ENCODE measurements around the gene GRK5.

GRK5 gene

GRCh38 chr10:119367841-119368549, 160.6 kb downstream of the GRK5 start:
- DNase-seq, result no peak
- Mint-ChIP-seq H3K9me3 (no peaks in the 10 kb centered on the region), H3K4me3 (no peak overlapping the region), H3K27me3 (no peaks in the 10 kb centered on the region), H3K36me3 (ENCODE audit: low read depth) (peaks cover 2% of the 10 kb centered on the region), H3K4me1 (peaks cover 24% of the 10 kb centered on the region), H3K27ac (no peak overlapping the region)
- ATAC-seq, result no peak

DNA sequence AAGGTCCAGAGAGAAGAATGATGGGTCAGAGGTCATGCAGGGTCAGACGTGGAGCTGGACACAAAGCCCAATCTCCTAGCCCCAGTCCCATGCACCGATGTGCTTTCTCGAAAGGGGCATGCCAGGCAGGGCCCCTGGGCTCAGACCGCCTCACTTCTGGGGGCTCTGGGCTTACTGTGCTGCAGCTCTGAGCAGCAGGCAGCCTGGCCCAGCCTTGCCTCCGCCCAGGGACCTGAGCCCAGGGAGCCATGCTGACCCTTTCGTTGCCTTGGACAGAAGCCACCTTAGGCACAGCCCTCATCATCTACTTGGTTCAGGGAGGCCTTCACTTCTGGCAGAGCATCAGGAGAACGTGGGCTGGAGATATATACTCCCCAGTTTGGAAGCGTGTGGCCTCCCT, 161.2 kb downstream of the GRK5 start:
- DNase-seq (no peak), ATAC-seq (no peak)
- Mint-ChIP-seq H3K4me1 (peaks cover 30% of the 10 kb centered on the region), H3K9me3 (no peaks in the 10 kb centered on the region), H3K27ac (no peak overlapping the region), H3K4me3 (no peak overlapping the region), H3K36me3 (ENCODE audit: low read depth) (peaks cover 2% of the 10 kb centered on the region), H3K27me3 (no peaks in the 10 kb centered on the region)

DNA sequence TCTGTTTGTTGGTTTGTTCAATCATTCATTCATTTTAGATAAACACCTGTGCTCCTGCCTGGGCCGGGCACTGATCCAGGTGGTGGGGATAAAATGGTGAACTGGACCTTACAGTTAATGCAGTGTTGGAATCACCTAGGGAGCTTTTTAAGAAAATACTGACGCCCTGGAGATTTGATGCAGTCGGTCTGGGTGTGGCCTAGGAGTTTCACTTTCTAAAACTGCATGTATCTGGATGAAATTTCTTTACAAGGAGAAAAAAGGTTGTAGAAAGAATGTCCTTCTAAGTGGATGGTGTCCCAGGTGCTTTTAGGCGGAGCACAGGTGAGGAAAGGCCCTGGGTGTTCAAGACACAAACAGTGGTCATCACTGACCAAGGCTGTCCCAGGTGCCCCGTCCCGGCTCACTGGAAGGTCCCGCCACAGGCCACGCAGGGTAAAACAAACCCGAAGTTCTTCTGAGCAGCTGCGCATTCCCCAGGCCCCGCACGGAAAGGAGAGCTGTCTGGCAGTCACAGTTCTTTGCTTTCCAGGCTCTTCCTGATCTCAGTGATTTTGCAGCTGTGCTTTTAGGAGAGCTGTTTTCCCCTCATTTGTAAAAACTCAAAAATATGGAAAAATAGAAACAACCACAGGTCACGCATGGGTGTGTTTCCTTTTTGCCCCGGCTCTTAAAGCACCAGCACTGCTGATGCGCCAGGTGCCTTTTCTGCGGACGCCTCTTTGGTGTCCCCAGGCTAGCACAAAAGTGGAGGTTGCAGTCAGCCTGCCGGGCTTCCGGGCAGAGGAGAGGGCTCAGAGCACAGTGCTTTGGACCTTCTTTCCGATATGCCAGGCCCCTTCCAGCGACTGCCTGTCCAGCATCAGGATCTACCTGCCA, 161.9 kb downstream of the GRK5 start:
- peak overlapping the region; percentile 42 for H3K27ac Mint-ChIP-seq
- H3K36me3 Mint-ChIP-seq (ENCODE audit: low read depth), result peaks cover 2% of the 10 kb centered on the region
- ATAC-seq (no peak), DNase-seq (peak; percentile 14)
- no peaks in the 10 kb centered on the region for H3K9me3 Mint-ChIP-seq
- H3K4me3 Mint-ChIP-seq, result no peak overlapping the region
- H3K27me3 Mint-ChIP-seq, result no peaks in the 10 kb centered on the region
- peaks cover 34% of the 10 kb centered on the region for H3K4me1 Mint-ChIP-seq

DNA sequence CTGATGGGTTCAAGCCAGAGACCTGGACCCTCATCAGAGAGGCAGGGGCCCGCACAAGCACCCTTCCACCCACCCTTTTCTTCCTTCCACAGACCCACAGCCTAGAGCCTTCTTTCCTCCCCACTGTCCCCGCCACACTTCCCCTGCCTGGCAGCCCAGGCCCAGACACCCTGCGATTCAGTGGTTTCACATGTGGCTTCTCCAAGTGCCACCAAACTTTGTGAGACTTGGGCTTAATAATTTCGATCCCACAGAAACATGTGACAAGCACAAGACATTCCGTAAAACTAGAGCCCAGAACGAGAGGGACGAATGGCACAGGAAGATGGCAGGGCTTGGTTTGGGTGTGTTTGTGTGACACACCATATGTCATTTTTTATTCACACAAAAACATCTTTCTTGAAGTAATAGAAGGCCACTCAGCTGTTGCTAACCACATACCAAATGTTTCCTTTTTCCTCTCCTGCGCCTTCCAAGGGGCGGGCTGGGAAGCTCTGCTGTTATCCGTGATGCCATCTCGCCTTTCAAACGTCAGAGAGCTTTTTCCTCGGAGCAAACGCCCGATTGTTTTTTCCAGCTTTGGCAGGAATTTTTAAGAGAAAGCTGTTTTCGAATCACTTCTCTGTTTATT, 162.9 kb downstream of the GRK5 start:
- peak overlapping the region; percentile 18 for H3K27ac Mint-ChIP-seq
- H3K9me3 Mint-ChIP-seq, result no peaks in the 10 kb centered on the region
- peaks cover 2% of the 10 kb centered on the region for H3K36me3 Mint-ChIP-seq (ENCODE audit: low read depth)
- no peaks in the 10 kb centered on the region for H3K27me3 Mint-ChIP-seq
- DNase-seq (no peak), ATAC-seq (no peak)
- H3K4me3 Mint-ChIP-seq, result no peak overlapping the region
- peaks cover 35% of the 10 kb centered on the region for H3K4me1 Mint-ChIP-seq

GRCh38 chr10:119370972-119371703, 163.8 kb downstream of the GRK5 start:
- no peak overlapping the region for H3K4me3 Mint-ChIP-seq
- no peaks in the 10 kb centered on the region for H3K27me3 Mint-ChIP-seq
- DNase-seq, result no peak
- H3K27ac Mint-ChIP-seq, result no peak overlapping the region
- H3K9me3 Mint-ChIP-seq, result no peaks in the 10 kb centered on the region
- peaks cover 2% of the 10 kb centered on the region for H3K36me3 Mint-ChIP-seq (ENCODE audit: low read depth)
- no peak for ATAC-seq
- H3K4me1 Mint-ChIP-seq, result peaks cover 36% of the 10 kb centered on the region

DNA sequence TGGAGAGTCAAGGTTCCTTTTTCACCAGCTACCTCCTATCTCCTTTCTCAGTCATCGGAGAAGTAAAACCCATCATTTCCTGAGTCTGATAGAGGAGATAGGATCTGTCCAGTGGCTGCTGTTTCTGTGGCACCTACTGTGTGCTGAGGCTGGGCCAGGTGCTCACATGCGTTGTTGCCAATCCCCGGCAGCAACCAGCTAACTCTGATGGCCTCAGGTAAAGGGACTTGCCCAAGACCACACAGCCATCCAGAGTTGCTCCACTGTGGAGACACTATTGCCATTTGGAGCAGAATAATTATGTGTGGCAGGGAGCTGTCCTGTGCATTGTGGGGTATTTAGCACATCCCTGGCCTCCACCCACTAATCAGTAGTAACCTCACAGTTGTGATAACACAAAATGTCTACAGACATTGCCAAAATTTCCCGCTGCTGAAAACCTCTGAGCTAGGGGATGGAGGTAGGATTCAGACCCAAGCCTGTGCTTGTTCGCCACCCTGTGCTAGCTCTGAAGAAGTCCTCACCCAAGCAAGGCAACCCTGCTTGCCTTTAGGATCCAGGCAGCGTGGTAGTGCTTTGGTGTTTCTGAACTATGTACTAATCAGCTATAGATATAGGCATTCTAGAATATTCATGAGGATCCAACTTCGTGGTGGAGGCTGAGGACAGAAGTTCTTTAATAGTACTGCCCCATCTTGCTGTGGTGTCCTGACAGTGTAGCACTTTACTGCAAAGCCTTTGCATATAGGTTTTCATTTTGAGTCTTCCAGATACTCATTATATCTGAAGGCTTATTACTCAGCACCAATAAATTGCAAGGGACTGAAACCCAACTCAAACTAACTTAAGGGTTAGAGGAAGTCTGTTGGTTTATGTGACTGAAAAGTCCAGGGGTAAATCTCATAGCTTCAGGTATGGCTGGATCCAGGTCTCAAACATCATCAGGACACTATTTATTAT, 164.6 kb downstream of the GRK5 start:
- DNase-seq, result no peak

DNA sequence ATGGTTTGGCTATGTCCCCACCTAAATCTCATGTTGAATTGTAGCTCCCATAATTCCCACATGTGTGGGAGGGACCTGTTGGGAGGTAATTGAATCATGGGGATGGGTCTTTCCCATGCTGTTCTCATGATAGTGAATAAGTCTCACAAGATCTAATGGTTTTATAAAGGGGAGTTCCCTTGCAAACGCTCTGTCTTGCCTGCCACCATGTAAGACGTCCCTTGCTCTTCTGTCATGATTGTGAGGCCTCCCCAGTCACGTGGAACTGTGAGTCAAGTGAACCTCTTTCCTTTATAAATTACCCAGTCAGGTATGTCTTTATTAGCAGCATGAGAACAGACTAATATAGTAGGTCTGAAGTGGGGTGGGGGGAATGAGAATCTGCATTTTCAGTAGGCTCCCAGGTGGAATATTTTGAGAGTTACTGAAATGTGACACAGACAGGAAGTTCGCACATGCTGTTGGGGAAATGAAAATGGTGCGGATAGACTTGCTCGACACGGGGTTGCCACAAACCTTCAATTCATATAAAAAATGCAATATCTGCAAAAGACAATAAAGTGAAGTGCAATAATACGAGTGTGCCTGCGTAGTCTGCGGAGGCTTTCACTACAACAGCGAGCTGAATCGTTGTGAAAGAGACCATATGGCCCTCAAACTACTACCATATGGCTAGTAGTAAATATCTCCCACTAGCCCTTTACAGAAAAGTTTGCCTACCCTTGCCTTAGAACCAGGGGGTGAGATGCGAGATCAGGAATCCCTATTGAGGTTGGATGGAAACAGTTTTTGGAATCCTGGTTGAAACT, 166.1 kb downstream of the GRK5 start:
- no peak overlapping the region for H3K4me3 Mint-ChIP-seq

More for the DNA sequence above, 164.6 kb downstream of the GRK5 start:
- no peak overlapping the region for H3K4me3 Mint-ChIP-seq
- H3K27ac Mint-ChIP-seq, result no peak overlapping the region
- peaks cover 2% of the 10 kb centered on the region for H3K36me3 Mint-ChIP-seq (ENCODE audit: low read depth)
- H3K9me3 Mint-ChIP-seq, result no peaks in the 10 kb centered on the region
- peaks cover 37% of the 10 kb centered on the region for H3K4me1 Mint-ChIP-seq
- no peaks in the 10 kb centered on the region for H3K27me3 Mint-ChIP-seq
- no peak for ATAC-seq

GRCh38 chr10:119374236-119374635, 166.9 kb downstream of the GRK5 start:
- DNase-seq (no peak), ATAC-seq (no peak)
- H3K36me3 Mint-ChIP-seq (ENCODE audit: low read depth), result peaks cover 2% of the 10 kb centered on the region
- no peak overlapping the region for H3K4me3 Mint-ChIP-seq
- no peak overlapping the region for H3K27ac Mint-ChIP-seq
- H3K27me3 Mint-ChIP-seq, result no peaks in the 10 kb centered on the region
- H3K9me3 Mint-ChIP-seq, result no peaks in the 10 kb centered on the region
- H3K4me1 Mint-ChIP-seq, result peaks cover 33% of the 10 kb centered on the region

More for the DNA sequence above, 166.1 kb downstream of the GRK5 start:
- H3K27me3 Mint-ChIP-seq, result no peaks in the 10 kb centered on the region
- H3K36me3 Mint-ChIP-seq (ENCODE audit: low read depth), result peaks cover 2% of the 10 kb centered on the region
- peaks cover 37% of the 10 kb centered on the region for H3K4me1 Mint-ChIP-seq
- ATAC-seq (no peak), DNase-seq (no peak)
- H3K27ac Mint-ChIP-seq, result peak overlapping the region; percentile 18
- H3K9me3 Mint-ChIP-seq, result no peaks in the 10 kb centered on the region

DNA sequence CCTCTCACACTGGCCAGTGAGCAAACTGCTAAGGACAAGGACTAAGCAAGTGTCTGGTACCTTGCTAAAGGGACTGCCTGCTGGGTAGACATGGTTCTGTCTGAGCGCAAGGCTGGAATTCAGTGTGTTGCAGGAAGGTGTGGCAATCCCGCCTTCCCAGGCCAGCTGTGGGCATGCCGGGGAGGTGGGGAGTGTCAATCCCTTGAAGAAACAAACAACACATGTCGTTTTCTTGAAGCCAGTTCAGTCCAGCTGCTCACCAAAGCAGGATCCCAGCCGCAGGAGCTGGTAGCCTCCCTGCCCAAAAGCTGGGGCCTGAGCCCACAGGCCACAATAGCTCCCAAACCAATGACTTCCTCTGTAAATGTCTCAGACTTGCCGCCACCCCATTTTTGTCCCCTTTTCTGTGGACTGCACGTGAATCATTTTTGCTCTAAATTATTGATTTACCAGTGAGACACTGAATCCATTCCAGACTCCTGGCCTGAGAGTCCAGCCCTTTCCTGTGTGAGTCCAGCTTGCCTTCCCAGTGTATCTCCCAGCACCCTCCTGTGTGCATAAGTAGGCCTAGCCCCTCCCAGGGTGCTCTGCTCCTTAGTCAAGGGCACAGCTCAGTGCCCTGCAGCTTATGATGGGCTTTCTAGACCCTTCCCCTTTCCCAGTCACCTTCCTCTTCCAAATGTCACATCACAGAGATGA, 168.4 kb downstream of the GRK5 start:
- peaks cover 25% of the 10 kb centered on the region for H3K4me1 Mint-ChIP-seq
- no peak overlapping the region for H3K4me3 Mint-ChIP-seq
- DNase-seq, result no peak
- H3K36me3 Mint-ChIP-seq (ENCODE audit: low read depth), result no peaks in the 10 kb centered on the region
- no peaks in the 10 kb centered on the region for H3K27me3 Mint-ChIP-seq
- H3K27ac Mint-ChIP-seq, result no peak overlapping the region
- ATAC-seq, result no peak
- no peaks in the 10 kb centered on the region for H3K9me3 Mint-ChIP-seq

- Mint-ChIP-seq H3K9me3 (no peaks in the 10 kb centered on the region), H3K4me3 (no peak overlapping the region), H3K4me1 (peaks cover 19% of the 10 kb centered on the region), H3K27me3 (no peaks in the 10 kb centered on the region), H3K27ac (no peak overlapping the region), H3K36me3 (ENCODE audit: low read depth) (no peaks in the 10 kb centered on the region)
- ATAC-seq (no peak), DNase-seq (no peak)
Measured at GRCh38 chr10:119377451-119377957, 170.1 kb downstream of the GRK5 start.

- Mint-ChIP-seq H3K9me3 (no peaks in the 10 kb centered on the region), H3K4me1 (peaks cover 17% of the 10 kb centered on the region), H3K4me3 (no peak overlapping the region), H3K36me3 (ENCODE audit: low read depth) (peaks cover 1% of the 10 kb centered on the region), H3K27me3 (no peaks in the 10 kb centered on the region), H3K27ac (no peak overlapping the region)
- DNase-seq (no peak), ATAC-seq (no peak)
Measured at GRCh38 chr10:119377958-119378736, 170.8 kb downstream of the GRK5 start.

DNA sequence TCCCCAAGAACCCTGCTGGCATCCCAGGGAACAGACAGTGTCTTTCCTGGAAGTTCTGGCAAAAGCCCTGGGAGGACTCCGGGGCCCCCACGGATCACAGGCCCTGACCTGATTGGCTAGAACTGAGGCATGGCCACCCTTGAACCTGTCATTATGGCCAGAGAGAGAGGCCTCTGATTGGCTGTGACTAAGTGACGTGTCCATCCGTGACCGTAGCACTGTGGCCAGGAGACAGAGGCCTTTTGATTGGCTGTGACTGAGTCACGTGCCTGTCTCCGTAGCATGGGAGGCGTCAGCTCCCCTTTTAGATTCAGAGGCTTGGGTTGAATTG, 171.3 kb downstream of the GRK5 start:
- Mint-ChIP-seq H3K4me1 (peaks cover 17% of the 10 kb centered on the region), H3K36me3 (ENCODE audit: low read depth) (peaks cover 4% of the 10 kb centered on the region), H3K4me3 (no peak overlapping the region), H3K27ac (no peak overlapping the region), H3K9me3 (no peaks in the 10 kb centered on the region), H3K27me3 (no peaks in the 10 kb centered on the region)
- ATAC-seq, result no peak
- DNase-seq, result no peak
